Activated T-cell treated with anti-CD3 and anti-CD28 coated beads for 24 hours (primary cell): ENCODE data around the gene ANXA3.

Source experiments
- DNase-seq: peaks from one replicate; pipeline ENCODE4 v3.0.0-alpha.2; 2020; ENCODE audit warnings: low read depth

Gene ANXA3

DNA sequence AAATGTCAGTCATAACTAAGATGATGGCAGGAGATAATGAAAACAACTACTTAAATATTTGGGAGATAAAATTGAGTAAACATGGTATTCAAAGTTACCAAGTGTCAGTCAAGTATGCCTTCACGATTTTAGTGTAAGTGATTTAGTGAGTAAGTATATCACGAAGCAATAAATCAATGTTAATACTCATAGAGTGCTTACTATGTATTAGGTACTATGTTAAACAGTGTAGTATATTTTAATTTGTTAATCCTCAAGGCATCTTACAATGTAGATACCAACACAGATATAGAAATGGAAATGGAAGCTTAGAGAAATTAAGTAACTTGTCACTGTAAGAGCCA lies 59.6 kb downstream of the ANXA3 start:
- DNase-seq = no peak

DNA sequence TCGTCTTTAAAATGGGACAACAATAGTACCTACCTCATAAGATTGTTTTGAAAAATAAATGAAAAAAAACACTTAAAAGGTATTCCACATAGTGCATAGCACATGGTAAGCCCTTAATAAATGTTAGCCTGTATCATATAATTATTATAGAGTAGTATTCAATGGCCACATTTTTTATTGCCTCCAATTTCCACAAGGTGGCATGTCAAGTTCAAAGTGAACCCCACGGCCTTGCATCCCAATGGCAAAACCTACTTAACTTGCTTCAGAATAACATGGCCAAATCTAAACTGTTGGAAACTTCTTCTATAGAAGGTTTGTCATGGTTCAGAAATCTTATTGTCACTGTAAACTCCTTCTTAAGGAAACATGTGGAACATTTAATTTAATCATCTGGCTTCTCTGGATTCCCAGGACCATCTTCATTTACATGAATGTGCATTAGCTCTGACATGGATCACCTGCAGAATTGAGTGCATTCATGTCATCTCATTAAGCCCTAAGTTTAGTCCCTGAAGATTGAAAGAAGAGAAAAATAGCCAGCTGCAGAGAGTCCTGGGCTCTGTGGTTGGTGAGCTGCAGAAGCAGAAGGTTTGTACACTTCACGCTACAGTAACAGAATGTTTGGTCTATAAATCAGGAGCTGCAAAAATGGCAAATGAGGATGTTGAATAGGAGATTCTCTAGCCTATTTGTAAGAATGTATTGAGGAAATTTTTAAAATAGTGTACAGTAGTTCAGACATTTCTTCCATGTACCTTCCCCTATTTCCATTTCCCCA lies 61.0 kb downstream of the ANXA3 start:
- DNase-seq = no peak

DNA sequence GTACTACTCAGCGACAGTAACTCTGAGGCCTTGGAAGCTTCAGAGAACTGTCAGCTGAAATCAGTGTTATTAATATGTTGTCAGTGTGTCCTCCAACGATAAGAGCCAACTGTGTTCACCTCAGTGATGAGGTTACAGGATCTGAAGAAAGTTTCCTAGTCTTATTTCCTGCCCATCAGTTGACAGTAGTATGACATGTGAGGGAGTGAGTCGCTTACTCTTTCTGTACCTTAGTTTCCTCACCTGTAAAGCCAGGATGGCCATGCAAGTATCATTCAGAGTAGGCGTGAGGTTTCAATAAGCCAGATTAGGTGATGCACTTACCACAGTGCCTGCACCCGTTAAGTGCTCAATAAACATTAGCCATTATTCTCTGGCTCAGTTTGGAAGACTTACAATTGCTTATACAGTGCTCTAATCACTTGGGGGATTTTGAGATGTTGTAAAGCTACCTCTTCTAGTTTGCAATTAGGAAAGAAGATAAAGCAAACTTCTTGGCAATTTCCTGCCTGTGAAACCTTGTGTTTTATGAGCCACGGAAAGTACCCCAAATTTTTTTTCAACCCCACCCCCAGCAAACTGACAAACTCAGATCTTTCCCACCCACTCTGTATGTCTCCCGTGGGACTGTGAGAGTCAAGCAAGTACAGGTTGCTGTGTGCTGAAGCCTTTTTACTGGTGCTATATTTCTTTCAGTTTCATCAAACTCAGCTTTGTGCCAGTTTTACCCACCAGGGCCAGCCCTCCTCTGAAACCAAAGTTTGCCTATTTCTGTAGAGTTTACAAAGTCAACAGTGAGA lies 62.2 kb downstream of the ANXA3 start:
- DNase-seq = no peak

DNA sequence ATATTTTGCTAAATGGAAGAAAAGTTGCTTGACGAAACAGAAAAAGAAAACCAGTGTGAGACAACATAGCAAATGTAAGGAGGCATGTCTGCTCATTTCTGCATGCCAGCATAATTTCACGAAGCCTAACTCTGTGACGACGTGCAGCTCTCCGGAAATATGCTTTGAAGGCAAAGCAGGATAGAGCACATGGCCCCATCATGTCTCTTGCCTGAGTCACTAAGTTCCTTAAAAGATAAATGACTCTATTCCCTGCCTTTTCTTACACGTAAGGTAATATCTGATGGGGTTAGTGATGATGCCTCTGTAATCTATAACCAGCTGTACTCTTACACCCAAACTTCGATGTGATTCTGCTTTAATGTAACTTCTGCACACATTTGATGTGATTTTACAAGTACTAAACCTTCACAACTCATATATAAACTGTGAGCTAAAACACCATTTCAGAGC lies 64.5 kb downstream of the ANXA3 start:
- DNase-seq = no peak

DNA sequence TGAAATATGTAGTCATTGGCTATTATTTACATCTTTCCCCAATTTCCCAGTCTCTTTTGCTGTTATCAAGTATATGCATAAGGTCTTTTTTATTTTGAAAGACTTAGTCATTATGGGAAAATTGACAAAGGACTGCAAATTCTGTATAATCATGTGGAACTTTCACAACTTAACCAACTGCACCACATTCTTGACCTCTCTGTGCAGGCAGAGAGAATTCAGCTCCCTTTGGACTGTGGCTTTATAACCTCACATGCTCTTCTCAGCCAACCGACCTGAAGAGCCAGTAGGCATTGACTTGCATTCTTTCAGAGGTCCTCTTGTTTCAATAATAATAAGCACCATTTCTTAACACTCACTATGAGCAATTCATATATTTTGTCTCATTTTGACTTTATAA lies 66.9 kb downstream of the ANXA3 start:
- no peak for DNase-seq

DNA sequence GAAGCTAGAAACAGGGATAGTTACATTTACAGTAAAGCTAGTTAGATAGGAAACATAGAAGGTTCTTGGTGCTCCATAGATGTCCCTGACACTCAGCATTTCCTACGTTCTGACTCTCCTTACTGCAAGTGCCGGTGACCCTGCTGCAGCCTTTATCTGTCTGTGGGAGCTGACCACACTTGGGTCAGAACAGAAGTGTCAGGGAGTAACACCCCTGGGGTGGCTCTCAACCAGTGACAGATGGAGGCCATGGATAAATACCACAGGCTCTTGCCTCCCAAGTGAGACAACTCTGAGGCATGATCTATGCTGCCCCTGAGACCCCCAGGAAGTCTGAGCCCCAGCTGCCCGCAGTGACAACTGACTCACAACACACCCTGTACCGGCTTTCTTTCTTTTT lies 69.8 kb downstream of the ANXA3 start:
- no peak for DNase-seq

DNA sequence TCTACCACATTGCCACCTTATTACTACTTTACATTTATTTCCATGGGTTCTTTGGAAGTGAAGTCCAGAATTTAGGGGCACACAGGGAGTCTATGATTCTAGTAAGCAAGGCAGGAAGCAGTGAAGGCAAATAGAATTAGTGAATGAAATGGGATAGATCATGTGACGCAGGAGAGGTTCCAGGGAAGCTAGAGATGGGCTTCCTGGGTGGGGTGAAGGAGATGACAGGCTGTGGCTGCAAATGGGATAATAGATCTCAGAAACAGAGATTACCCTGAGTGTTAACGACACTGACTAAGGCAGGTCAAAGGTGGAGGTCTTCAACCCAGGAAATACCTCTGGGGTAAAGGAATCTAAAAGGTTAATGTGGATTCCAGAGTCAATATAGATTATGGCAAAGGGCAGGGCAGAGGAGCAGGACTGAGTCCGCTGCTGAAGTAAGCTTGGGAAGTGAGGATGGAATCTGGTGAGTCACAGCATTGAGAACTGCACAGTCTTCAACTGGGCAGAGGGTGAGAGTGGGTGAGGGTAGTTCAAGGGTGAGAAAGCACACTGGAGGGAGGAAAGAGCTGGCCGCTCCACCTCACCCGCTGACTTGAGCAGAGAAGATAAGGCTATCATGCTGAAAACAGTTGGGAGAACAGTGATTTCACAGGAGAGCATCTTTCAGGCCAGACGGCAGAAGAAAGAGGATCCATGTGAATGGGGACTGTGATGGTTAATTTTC lies 70.8 kb downstream of the ANXA3 start:
- DNase-seq = no peak

DNA sequence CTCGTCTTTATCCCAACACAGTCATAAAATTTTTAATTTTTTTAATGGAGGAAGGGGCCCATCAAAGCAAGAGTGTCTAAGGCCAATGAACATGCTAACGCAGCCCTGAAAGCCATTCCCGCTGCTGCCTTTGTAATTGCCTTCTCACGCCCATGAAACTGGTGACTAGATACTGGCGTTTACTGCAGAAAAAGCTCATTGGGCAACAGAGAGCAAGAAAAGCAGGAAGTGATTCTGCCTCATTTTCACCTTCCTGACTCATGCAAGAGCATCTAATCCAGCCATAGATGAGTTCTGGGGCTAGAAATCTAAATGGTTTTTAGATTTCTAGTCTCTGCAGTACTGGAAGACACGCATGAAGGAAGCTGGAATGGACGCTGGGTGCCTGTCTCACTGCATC lies 72.5 kb downstream of the ANXA3 start:
- DNase-seq = no peak

DNA sequence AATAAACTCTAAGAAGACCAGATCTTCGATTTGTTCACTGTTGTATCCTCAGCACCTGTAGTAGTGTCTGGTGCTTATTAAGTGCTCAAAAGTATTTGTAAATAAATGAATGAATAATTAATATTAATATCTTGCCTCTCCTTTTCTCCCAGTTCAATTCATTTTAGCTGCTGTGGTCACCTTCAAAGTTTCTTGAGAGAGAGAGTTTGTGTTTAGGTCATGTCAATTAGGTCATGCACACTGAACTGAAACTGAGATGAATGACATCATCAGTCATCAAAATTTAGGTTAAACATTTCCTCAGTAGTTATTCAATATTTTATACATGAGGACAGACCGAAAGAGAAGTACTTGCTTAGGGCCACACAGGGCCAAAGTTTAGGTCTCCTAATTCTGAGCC lies 73.5 kb downstream of the ANXA3 start:
- DNase-seq = no peak

DNA sequence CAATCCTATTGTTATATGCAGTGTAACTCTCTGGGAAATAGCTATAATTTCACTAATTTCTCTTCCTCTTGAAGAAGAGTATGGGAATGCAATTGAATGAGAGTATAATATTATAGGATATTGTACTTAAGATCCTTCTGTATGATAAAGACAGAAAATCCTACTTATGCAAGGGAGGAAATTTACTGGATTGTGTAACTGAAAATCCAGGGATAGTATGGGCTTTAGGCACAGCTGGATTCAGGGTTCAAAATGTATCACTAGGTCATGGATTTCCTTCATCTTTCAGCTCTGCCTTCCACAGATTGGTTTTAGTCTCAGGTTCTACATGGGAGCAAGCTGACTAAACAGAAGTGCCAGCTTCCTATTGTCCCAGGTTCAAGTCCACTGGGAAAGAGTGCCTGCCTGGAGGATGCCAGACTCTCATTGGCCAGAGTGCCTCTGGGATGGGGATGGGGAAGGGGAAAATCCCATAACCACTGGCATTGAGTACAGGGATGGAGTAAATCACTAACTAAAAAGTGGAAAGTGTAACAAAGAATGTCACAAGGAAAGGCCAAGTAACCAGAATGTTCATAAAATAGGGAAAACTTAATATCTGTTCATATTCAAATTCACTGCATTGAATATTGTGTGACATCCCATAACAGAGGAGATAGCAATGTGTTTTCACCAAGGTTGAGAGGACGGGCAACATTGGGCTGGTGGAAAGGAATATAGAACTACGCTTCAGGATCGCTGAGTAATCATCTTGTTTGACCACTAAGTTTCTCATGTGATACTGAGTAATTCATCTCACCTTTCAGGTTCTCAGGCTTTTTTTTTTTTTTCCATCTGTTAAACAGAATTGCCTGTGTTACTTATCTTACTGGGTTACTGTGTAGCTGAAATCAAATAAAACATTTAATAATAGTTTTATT lies 75.7 kb downstream of the ANXA3 start:
- DNase-seq = no peak

DNA sequence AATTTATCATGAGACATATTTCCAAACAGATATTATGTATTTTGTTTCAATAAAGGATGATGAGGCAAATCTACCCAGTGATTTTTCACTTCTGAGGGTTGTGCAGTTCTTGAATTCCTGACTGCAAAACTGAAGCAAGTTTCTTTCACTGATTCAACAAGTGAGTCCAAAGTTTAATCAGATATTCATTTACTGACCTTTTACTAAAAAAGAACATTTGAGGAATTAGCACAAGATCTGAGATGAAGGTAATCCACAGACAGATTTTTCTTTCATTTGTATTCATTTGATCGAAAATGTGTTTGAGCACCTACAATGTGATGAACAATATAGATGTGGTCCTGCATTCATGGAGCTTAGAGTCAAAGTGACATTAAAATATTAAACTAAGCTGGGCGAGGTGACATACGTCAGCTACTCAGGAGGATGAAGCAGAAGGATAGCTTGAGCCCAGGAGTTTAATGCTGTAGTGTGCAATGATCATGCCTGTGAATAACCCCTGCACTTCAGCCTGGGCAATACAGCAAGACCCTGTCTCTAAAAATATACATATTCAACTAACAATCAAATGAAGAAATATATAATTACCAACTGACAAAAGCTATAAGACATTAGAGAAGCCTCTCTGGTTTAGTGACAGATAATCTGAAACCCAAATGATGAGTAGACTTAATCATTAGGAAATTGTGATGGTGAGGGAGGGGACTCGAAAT lies 76.6 kb downstream of the ANXA3 start:
- DNase-seq = no peak

DNA sequence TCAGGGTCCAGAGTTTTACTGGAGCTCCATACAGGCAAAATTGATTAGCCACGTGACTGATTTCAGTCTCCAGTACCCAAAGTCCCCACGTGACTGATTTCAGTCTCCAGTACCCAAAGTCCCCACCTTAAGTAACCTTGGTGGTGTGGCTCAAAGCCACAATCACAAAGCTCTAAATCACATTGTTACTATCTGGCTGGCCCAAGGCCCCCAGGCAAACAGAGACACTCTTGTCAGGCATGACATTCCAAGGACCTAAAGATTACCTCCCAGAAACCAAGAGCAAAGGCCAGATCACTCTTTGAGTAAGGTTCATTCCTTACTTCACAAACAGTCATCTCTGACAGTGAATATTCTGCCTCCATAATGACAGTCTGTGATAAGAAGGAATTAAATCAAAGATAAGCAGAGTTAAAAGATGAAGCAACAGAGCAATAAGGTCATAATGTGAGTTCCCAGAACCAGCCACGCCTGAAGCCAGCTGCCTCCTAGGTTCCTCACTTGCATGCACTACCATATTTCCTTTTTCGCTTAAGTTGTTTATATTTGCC lies 78.5 kb downstream of the ANXA3 start:
- DNase-seq = no peak

DNA sequence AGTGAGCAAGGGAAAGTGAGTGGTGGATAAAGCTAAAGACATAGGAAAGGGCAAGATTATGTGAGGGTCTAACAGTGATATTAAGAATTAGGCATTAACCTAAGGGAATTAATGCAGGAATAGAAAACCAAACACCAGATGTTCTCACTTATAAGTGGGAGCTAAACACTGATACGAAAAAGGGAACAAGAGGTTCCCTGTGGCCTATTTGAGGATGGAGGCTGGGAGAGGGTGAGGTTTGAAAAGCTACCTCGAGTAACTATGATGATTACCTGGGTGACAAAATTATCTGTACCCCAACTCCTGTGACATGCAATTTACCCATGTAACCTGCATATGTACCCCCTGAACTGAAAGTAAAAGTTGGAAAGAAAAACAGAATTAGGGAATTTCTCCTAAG lies 79.0 kb downstream of the ANXA3 start:
- DNase-seq = no peak

DNA sequence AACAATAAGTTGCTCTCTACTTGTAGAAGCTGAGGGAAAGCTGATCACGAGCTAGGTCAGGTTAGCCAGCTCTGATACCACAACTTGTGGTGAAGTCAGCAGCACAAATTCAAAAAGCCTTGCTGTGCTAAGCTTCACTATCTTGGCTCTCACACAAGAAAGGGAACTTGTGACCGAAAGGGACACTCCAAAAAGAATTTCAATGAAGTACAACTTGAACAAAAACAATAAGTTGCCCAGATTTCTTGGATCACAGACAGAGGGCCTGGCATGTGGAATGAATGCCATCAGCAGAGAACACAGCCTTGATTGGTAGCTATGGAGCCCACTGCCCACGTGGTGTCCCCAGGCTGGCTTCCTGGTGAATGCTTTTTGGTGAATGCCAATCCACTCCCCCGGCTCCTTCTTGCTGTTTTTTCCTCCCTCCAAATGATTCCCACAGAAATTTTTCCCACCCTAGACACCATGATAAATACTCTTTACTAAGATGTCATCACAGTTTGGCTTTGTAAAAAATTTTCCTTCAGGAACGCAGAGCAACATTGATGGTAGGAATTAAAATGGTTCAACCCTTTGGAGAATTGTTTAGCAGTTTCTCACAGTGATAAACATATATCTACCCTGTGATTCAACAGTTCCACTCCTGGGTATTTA lies 82.6 kb downstream of the ANXA3 start:
- no peak for DNase-seq

DNA sequence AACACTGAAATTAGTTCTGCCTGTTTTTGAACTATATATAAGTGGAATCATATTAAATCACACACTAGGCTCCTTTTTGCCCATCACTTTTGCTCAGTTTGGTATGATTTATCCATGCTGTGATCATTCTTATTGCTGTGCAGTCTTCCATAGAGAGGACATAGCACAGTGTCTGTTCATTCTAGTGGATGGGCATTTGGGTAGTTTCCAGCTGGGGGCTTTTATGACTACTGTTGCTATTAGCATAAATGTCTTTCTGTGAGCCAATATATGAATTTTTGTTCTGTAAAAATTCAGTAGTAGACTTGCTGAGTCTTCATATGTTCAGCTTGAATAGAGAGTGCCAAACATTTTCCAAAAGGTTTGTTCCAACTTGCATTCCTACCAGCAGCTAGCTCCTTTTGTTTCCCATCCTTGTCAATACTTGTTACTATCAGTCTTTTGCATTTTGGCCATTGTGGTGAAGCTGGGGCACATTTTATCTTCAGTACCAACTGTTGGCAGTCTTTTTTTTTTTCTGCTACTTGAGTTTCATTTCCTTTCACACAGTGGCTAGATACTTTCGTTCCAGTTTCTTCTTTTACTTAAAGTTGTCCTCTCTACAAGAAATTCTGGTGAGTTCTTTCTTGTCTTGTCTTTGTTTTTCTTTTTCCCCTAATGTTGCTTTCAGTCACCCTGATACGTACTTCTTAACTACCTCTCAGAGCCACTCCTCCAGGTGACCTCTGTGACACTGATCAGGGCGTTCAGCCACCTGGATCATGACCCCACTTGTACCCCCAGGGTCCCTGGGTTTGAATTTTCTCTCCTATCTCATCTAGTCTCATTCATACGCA lies 87.0 kb downstream of the ANXA3 start:
- DNase-seq = no peak

DNA sequence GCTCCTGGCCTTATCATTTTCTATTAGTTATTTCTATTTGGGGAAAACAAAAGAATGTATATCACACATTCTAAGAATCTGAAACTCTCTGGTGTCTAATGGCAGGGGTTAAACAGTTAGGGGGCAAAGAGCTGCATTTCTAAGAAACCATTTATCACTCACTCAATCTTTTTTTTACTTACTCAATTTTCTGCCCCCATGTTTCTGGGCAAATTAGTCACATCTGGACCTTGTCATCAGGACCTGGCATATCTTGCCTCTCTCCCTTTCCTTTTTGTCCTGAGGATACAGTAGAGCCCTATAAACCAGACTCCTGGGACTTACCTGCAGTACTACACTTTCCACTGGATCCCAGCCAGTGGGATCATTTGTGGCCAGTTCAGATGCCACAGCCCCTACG lies 89.1 kb downstream of the ANXA3 start:
- DNase-seq = no peak

DNA sequence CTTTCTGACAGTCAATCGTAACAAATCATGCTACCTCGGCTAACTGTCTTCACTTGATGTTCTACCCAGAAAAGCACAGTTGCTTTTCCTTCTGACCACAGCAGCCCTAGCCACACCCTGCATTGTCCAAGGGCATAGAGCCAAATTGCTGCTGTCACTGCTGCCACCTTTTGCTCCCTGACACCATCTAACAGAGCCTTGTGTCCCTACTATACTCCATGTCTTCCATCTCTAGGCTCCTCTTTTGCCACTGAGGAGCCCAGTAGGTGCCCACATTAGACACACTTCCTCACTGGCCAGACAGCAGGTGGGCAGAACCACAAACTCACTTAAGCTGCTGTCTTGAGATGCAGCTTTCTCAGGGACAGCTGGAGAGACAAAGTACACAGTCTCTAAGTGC lies 91.4 kb downstream of the ANXA3 start:
- DNase-seq = no peak

DNA sequence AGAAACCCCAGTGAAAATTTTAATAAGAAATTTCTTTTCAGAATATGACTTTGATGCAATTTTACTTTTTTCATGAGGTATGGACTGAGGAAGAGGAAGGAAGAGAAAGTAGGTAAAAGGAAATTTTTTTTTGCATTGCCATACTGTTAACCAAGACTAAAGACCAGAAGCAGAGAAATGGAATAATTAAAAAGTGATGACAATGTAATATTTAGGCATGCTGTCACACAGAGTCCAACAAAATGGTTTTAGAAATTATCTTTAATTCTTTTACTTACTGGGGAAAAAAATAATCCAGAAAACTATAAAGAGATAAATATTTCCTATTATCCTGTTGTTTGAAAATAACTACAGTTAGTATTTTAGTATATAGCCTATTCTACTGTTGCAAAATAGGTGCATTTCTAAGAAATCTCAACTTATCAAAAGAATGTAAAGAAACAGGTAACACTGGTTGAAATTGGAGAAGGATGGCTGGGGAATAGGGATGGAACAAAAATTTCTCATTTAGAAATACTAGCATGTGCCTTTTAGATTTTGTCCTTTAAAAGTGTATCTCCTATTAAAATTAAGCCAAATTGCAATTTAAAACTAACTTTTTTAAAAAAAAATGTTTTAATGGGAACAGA lies 92.6 kb downstream of the ANXA3 start:
- no peak for DNase-seq

DNA sequence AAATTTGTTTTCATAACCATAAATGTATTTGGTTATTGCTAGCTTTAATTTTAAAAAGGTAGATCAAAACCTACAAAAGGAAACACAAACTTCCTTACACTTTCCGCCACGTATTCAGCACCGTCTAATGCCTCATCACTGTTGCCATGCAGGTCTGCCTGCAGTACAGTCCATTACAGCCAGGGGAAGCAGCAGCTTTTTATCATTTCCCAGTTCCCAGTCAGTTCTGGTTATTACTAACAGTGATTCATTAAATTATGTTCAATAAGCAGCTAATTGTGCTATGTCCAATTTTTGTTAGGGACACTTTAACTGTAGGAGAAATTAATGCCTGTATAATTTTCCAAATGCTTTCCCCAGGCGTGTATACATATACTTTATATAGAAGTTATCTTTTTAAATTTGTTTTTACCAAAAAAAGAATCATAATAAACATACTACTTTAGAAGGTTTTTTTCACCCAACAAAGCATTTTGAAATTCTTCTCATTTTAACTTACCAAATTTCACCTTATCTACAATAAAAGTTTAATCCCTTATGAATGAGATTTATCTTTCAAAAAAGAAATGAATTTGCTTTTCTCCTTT lies 93.3 kb downstream of the ANXA3 start:
- DNase-seq = peak; percentile 30
